Subcutaneous preadipocyte (primary cell): ENCODE measurements around the gene ITIH2. TPM values are rescaled to one million over a fixed set of nuclear protein-coding genes. Genes with fewer than 3 reads are reported as not detected.

Source experiments
- total RNA-seq: library from RNA; depleted of rRNA; stranded (reverse); fragments of >200 nt; gene quantifications from 2 replicates; pipeline ENCODE4 v1.2.3, GENCODE V29; 2012

Gene ITIH2, protein sequence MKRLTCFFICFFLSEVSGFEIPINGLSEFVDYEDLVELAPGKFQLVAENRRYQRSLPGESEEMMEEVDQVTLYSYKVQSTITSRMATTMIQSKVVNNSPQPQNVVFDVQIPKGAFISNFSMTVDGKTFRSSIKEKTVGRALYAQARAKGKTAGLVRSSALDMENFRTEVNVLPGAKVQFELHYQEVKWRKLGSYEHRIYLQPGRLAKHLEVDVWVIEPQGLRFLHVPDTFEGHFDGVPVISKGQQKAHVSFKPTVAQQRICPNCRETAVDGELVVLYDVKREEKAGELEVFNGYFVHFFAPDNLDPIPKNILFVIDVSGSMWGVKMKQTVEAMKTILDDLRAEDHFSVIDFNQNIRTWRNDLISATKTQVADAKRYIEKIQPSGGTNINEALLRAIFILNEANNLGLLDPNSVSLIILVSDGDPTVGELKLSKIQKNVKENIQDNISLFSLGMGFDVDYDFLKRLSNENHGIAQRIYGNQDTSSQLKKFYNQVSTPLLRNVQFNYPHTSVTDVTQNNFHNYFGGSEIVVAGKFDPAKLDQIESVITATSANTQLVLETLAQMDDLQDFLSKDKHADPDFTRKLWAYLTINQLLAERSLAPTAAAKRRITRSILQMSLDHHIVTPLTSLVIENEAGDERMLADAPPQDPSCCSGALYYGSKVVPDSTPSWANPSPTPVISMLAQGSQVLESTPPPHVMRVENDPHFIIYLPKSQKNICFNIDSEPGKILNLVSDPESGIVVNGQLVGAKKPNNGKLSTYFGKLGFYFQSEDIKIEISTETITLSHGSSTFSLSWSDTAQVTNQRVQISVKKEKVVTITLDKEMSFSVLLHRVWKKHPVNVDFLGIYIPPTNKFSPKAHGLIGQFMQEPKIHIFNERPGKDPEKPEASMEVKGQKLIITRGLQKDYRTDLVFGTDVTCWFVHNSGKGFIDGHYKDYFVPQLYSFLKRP
- not detected in 2 replicates for total RNA-seq

GRCh38 chr10:7703140-7703539, at the start of gene ITIH2:
TSS of gene ITIH2 (plus strand) at chr10:7703316. CDS start at chr10:7703435, 119 bp downstream.

GRCh38 chr10:7666253-7667023, 36.7 kb upstream of the ITIH2 start, which contains the start of gene ITIH5:
TSS of gene ITIH5 (minus strand) at chr10:7666966. CDS start at chr10:7666892, 74 bp downstream.

DNA sequence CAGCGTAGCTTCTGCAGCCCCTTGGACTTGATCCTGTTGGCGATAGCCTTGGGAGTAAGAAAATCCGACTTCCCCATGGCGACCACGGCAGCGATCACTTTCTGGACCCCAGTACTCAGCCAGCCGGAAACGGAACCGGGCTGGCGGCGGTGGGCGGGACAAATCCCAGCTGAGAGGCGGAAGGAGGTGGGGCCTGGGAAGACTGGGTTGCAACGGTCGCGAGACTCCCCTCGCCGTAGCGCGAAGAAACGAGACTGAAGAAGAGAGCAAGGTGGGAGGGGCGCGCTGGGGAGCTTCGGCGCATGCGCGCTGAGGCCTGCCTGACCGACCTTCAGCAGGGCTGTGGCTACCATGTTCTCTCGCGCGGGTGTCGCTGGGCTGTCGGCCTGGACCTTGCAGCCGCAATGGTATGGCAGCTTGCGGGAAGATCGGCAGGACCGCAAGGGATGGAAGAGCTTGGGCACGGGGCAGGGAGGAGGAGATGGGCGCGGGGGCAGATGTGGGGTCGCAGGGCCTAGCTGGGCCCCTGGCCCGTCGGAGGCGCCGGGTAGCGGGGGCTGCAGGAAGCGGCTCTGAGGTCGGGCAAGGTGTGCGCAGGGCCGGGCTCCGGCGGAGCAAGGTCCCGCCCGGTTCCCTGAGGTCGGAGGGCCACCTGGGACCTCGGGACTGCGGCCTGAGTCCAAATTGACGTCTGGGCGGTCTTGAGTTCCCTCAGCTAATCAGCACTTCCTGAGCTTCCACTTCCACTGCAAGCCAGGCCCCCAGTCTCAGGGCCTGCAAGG, 84.9 kb downstream of the ITIH2 start, which contains the start of the genes ATP5F1C and KIN:
ATP5F1C (plus strand) TSS at position 321 of the 782 bp plus-strand sequence; CDS start at position 352, 31 bp downstream.
KIN (minus strand) TSS at position 137 of the 782 bp plus-strand sequence; CDS start at position 77, 60 bp downstream.

Other genes starting within 250 kb of the ITIH2 start
- 0.20 and 0.73 TPM in 2 replicates for gene ITIH5, start 36.4 kb upstream of the ITIH2 start, total RNA-seq
- 4.9 and 5.1 TPM in 2 replicates for gene KIN, start 84.7 kb downstream of the ITIH2 start, total RNA-seq
- 234 and 251 TPM in 2 replicates for gene ATP5F1C, start 84.9 kb downstream of the ITIH2 start, total RNA-seq
- 1.8 and 2.9 TPM in 2 replicates for gene TAF3, start 115.2 kb downstream of the ITIH2 start, total RNA-seq